ENCODE data around the gene PARD3B.

PARD3B gene

GRCh38 chr2:204900910-204901309 lies 355.6 kb downstream of the PARD3B start:
- no peak for DNase-seq

- no peak for DNase-seq
Measured at GRCh38 chr2:204901591-204901990, 356.3 kb downstream of the PARD3B start.

GRCh38 chr2:204909791-204910190 lies 364.5 kb downstream of the PARD3B start:
- no peak for DNase-seq

- no peak for DNase-seq
Measured at GRCh38 chr2:204913312-204913711, 368.0 kb downstream of the PARD3B start.

- DNase-seq: no peak
Measured at GRCh38 chr2:204913854-204914464, 368.7 kb downstream of the PARD3B start.

GRCh38 chr2:204914708-204915107 lies 369.4 kb downstream of the PARD3B start:
- no peak for DNase-seq

GRCh38 chr2:204917089-204917701 lies 371.9 kb downstream of the PARD3B start:
- no peak for DNase-seq

- no peak for DNase-seq
Measured at GRCh38 chr2:204920776-204921175, 375.5 kb downstream of the PARD3B start.

- no peak for DNase-seq
Measured at GRCh38 chr2:204923957-204924356, 378.7 kb downstream of the PARD3B start.

GRCh38 chr2:204931562-204931961 lies 386.3 kb downstream of the PARD3B start:
- no peak for DNase-seq

GRCh38 chr2:204933735-204934374 lies 388.6 kb downstream of the PARD3B start:
- DNase-seq: no peak

GRCh38 chr2:204944927-204945326 lies 399.7 kb downstream of the PARD3B start:
- DNase-seq: no peak

- DNase-seq: no peak
Measured at GRCh38 chr2:204945376-204945775, 400.1 kb downstream of the PARD3B start.

- no peak for DNase-seq
Measured at GRCh38 chr2:204946892-204947291, 401.6 kb downstream of the PARD3B start.

GRCh38 chr2:204947405-204947804 lies 402.1 kb downstream of the PARD3B start:
- no peak for DNase-seq

- no peak for DNase-seq
Measured at GRCh38 chr2:204948024-204948763, 402.9 kb downstream of the PARD3B start.

- no peak for DNase-seq
Measured at GRCh38 chr2:204948822-204949221, 403.5 kb downstream of the PARD3B start.

- no peak for DNase-seq
Measured at GRCh38 chr2:204950695-204951346, 405.5 kb downstream of the PARD3B start.

- DNase-seq: no peak
Measured at GRCh38 chr2:204958371-204958770, 413.1 kb downstream of the PARD3B start.

- DNase-seq: no peak
Measured at GRCh38 chr2:204964414-204964813, 419.1 kb downstream of the PARD3B start.

- DNase-seq: no peak
Measured at GRCh38 chr2:204966245-204966644, 421.0 kb downstream of the PARD3B start.

GRCh38 chr2:204967199-204967960 lies 422.1 kb downstream of the PARD3B start:
- DNase-seq: no peak
